LNCaP clone FGC (cell line): ENCODE data around the gene ZNF385D.

Experiments used
- DNase-seq: peaks from one replicate; pipeline ENCODE4 v3.0.0-alpha.2; 2011; ENCODE audit warnings: low read depth
- H3K4me3 ChIP-seq: 2 replicates; pipeline ENCODE4 v1.5.1; 2011; ENCODE audit warnings: mild to moderate bottlenecking, low read depth, low read length, control low read depth
- TF ChIP-seq, protein P1 (sequence below): IDR thresholded peaks from 2 replicates; pipeline ENCODE4 v1.5.1; 2012; ENCODE audit warnings: mild to moderate bottlenecking; ENCODE audit not compliant: control insufficient read depth, insufficient read depth; ENCODE audit errors: extremely low read depth

The ZNF385D gene

DNA sequence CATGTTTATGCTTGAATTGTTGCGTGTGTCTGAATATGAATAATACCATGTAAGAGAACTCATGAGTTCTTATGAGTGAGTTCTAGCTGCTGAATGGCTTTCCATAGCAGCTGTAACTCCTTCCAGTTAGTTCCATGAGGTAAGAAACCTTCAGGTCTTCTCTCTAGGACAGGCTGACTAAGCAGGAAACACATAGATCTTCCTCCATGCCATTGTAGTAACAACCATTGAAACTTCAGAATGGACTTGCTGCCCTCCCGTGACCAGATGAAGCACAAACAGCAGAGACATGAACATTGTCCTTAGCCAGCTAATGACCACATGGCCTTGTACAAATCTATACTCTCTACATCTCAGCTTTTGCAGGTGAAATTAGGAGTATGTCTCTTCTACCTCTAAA is 200.0 kb downstream of the ZNF385D start:
- DNase-seq: peak; percentile 33
- TF ChIP-seq, protein P1, sequence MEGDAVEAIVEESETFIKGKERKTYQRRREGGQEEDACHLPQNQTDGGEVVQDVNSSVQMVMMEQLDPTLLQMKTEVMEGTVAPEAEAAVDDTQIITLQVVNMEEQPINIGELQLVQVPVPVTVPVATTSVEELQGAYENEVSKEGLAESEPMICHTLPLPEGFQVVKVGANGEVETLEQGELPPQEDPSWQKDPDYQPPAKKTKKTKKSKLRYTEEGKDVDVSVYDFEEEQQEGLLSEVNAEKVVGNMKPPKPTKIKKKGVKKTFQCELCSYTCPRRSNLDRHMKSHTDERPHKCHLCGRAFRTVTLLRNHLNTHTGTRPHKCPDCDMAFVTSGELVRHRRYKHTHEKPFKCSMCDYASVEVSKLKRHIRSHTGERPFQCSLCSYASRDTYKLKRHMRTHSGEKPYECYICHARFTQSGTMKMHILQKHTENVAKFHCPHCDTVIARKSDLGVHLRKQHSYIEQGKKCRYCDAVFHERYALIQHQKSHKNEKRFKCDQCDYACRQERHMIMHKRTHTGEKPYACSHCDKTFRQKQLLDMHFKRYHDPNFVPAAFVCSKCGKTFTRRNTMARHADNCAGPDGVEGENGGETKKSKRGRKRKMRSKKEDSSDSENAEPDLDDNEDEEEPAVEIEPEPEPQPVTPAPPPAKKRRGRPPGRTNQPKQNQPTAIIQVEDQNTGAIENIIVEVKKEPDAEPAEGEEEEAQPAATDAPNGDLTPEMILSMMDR: peak; percentile 60
- H3K4me3 ChIP-seq: no peak overlapping the region

DNA sequence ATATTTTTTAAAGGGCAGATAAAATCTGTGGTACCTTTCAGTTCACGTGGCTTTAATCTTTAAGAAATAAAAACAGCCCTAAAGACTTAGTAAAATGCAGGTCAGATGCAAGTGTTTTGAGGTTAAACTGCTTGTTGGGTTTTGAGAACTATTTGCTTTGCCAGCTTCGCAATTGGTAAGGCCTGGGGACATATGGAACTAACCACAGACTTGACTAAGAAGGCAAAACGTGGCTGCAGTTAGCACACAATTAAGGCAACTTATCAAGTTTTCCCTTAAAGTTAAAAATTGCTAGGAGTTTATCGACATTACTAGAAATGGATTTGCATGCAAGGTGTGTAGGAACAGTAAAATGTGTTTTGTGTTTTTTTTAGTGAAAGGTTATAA is 206.9 kb downstream of the ZNF385D start:
- TF ChIP-seq, protein P1: no peak
- no peak overlapping the region for H3K4me3 ChIP-seq
- no peak for DNase-seq

DNA sequence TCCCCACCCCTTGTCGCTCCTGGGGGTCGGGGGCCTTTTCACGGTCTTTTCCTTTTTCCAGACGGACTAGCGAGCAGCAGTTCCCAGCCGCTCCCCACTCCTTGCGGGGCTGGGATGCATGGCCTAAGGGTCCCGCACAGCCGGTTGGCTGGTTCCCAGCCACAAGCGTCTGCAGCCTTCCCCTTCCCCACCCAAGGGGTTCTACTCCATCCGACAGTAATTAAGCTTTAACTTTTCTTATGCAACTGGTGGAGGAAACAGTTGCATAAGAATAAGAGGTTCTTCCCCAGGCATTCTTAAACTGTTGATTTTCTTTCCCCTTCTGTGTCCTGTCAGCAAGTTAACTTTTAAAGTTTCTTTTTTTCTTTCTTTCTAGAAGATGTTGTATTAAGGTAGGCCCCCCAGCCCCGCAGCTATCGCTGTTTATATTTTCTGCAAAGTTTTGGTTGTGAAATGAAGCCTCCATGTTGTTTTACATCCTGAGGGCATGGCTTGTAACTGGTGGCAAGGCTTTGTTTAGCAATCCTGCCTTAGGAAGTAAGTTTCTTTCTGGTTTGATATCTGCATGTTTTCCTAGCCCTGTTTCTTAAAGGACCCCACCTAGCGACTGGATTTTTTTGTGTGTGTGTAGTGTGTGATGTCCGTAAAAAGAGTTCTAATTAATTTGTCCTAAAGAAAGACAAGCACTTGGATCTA is 207.5 kb downstream of the ZNF385D start:
- DNase-seq: no peak
- TF ChIP-seq, protein P1: no peak
- no peak overlapping the region for H3K4me3 ChIP-seq

DNA sequence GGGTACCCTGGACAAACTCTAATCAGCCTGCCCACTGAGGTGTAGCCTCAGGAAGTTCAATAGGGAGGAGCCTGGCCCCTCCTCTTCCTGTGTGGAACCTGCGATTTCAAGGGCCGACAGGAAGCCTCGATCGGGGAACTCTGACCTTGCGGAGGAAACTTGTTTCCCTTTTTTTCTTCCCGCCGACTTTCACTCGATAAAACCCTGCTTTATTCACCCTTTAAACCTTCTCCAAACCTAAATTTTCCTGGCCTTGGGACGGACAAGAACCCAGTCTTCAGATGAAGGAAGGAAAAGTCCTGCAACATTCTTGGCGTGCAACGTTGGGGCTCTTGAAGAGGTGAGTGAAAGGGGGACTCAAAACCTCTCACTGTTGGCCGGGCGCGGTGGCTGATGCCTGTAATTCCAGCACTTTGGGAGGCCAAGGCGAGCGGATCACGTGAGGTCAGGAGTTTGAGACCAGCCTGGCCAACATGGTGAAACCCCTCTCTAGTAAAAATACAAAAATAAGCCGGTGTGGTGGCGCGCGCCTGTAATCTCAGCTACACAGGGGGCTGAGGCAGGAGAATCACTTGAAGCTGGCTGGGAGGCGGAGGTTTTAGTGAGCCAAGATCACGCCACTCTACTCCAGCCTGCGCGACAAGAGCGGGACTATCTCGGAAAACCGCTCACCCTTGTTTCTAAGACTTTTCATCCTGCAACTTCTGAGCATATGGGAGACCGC is 208.2 kb downstream of the ZNF385D start:
- no peak for DNase-seq

DNA sequence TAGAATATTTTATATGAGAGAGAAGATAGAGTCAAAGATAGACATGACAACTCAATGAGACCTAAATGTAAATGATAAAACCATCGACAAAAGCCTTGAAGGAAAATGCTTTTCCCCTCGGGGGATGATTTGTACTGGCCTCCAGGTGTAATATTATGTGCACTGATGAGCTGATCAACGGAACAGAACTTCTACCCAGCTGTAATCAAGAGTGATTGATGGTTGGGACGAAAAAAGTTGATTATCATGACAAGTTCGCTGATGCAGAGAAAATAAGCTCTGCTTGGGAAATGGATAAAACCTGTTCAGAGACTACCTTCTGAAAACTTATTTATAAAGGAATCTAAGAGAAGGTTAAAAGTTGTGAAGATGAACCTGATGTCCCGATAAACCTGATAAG is 210.7 kb downstream of the ZNF385D start:
- no peak overlapping the region for H3K4me3 ChIP-seq
- TF ChIP-seq, protein P1: no peak
- DNase-seq: no peak

More for the DNA sequence above, 208.2 kb downstream of the ZNF385D start:
- TF ChIP-seq, protein P1: no peak
- H3K4me3 ChIP-seq: no peak overlapping the region

DNA sequence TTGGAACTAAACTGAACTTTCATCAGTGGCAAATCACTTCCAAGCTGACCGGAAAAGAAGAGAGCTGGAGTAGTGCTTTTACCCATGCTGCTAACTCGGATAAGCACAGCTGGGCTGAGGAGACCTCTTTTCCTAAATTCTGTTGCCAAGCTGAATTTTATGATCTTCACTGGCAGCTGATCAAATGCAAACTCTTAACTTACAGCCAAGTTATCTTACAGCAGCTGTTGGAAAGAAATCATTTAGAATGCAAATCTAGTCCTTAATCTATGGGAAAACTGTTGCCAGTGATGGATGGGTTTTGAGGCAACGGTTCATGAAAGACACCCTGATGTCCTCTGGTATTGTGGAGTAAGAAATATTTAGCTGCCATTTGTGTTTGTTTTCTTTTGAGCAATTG is 216.5 kb downstream of the ZNF385D start:
- DNase-seq: no peak
- H3K4me3 ChIP-seq: no peak overlapping the region
- TF ChIP-seq, protein P1: no peak
